HFFc6 (cell line): ENCODE data around the gene CASP1. TPM values are rescaled to one million over a fixed set of nuclear protein-coding genes. Genes with fewer than 3 reads are reported as not detected.

Experiments
- DNase-seq: peaks from one replicate; pipeline ENCODE4 v3.0.0-alpha.2; 2018
- H3K27ac Mint-ChIP-seq: 2 replicates; pipeline ENCODE4 v1.8.0; 2020; ENCODE audit warnings: mild to moderate bottlenecking, mixed read lengths
- H3K27me3 Mint-ChIP-seq: 2 replicates; pipeline ENCODE4 v1.8.0; 2021; ENCODE audit warnings: mild to moderate bottlenecking, moderate library complexity, mixed read lengths; ENCODE audit not compliant: insufficient read depth
- H3K36me3 Mint-ChIP-seq: 2 replicates; pipeline ENCODE4 v1.8.0; 2021; ENCODE audit warnings: low read depth, mixed read lengths
- H3K4me1 Mint-ChIP-seq: 2 replicates; pipeline ENCODE4 v1.8.0; 2020; ENCODE audit warnings: low read depth, mixed read lengths
- H3K4me3 Mint-ChIP-seq: 2 replicates; pipeline ENCODE4 v1.8.0; 2020; ENCODE audit warnings: mild to moderate bottlenecking, moderate library complexity, mixed read lengths
- H3K9me3 Mint-ChIP-seq: 2 replicates; pipeline ENCODE4 v1.8.0; 2020; ENCODE audit warnings: mild to moderate bottlenecking, mixed read lengths
- total RNA-seq, 6 experiments: library from RNA; stranded (reverse); fragmentation: NEBNext Ultra II Directional; extraction: Animal tissue kit (Norgen Biotek cat#: 25700); gene quantifications; 2 replicates in 1 of 6; 3 replicates in 5 of 6; pipeline ENCODE4 v1.2.3, GENCODE V29; 2021
- TF ChIP-seq, protein P1 (sequence below): fragments of 200-600 bp; sonication (generic); IDR thresholded peaks from 2 replicates; pipeline ENCODE4 v1.5.0; 2021; ENCODE audit warnings: antibody characterized with exemption, mild to moderate bottlenecking

The CASP1 gene
- total RNA-seq, 6 experiments from 2014 or later: 13.1 to 23.6 (median 21.1) TPM

DNA sequence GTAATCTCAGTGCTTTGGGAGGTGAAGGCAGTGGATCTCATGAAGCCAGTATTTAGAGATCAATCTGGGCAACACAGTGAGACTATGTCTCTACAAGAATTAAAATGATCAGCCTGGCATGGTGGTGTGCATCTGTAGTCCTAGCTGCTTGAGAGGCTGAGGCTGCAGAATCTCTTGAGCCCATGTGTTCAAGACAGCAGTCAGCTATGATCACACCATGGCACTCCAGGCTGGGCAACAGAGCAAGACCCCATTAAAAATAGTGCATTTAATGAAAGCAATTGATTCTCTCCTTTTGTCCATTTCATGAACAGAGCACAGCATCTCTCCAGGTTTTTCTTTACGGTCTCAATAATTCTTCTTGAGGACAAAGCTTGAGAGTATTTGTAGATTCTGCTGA lies 21.5 kb upstream of the CASP1 start:
- Mint-ChIP-seq H3K4me1 (no peaks in the 10 kb centered on the region), H3K27me3 (peaks cover 2% of the 10 kb centered on the region), H3K4me3 (no peak overlapping the region), H3K27ac (no peak overlapping the region), H3K36me3 (peaks cover 6% of the 10 kb centered on the region; the same call in 1 of the 2 replicates), H3K9me3 (no peaks in the 10 kb centered on the region)
- TF ChIP-seq, protein P1, sequence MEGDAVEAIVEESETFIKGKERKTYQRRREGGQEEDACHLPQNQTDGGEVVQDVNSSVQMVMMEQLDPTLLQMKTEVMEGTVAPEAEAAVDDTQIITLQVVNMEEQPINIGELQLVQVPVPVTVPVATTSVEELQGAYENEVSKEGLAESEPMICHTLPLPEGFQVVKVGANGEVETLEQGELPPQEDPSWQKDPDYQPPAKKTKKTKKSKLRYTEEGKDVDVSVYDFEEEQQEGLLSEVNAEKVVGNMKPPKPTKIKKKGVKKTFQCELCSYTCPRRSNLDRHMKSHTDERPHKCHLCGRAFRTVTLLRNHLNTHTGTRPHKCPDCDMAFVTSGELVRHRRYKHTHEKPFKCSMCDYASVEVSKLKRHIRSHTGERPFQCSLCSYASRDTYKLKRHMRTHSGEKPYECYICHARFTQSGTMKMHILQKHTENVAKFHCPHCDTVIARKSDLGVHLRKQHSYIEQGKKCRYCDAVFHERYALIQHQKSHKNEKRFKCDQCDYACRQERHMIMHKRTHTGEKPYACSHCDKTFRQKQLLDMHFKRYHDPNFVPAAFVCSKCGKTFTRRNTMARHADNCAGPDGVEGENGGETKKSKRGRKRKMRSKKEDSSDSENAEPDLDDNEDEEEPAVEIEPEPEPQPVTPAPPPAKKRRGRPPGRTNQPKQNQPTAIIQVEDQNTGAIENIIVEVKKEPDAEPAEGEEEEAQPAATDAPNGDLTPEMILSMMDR: no peak
- DNase-seq: no peak

DNA sequence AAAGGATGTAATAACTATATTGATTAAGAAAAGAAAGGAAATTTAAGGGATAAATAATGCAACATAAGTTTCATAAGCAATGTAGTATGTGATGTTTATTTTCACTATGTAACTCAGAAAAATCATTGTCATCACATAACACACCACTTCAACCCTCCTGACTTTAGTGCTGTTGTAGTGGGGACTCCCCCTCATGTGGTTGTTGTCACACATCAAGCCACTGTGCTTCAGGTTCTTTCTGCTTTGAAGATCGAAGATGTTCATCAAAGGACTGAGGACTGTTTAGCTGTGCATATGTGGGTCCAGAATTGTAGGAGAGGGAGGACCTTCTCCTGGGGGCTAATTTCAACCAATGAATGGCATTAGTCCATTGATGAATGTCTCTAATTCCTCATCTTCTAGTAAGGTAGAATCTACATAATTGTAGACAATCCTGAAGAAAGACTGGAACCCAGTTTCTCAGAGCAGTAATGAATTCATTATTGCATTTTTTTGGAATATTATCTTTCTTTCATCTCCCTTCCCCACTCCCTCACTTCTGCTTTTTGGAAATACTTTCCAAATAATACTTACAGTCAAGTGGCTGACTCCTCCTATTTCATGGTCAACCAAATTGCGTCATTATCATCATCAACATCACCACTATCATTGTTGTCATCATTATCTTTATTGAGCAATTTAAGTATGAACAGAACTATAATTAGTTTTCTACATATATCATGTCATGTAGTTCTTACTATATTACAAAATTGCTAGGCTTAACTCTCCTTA lies 20.0 kb upstream of the CASP1 start:
- Mint-ChIP-seq H3K36me3 (peaks cover 6% of the 10 kb centered on the region; the same call in 1 of the 2 replicates), H3K4me1 (no peaks in the 10 kb centered on the region), H3K27me3 (peaks cover 5% of the 10 kb centered on the region; the same call in 1 of the 2 replicates), H3K9me3 (no peaks in the 10 kb centered on the region), H3K4me3 (no peak overlapping the region), H3K27ac (no peak overlapping the region)
- TF ChIP-seq, protein P1: no peak
- no peak for DNase-seq

DNA sequence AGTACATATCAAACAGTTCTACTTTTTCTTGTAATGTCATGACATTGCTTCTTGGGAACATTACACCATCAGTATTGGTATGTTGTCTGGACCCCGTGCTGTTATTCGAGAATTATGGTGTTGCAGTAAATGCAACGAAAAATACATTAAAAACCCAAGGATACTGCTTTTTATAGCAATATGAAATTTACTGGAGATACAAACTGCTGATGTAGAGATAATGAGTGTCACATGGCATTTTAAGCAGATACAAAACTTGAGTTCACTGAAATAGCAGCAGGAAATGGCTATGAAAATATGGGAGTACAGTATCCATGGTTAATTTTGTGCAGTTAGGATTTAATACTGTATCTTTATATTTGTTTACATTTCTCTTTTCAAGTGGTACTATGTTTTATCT lies 17.5 kb upstream of the CASP1 start:
- Mint-ChIP-seq H3K4me3 (no peak overlapping the region), H3K36me3 (peaks cover 6% of the 10 kb centered on the region), H3K4me1 (peaks cover 4% of the 10 kb centered on the region)

DNA sequence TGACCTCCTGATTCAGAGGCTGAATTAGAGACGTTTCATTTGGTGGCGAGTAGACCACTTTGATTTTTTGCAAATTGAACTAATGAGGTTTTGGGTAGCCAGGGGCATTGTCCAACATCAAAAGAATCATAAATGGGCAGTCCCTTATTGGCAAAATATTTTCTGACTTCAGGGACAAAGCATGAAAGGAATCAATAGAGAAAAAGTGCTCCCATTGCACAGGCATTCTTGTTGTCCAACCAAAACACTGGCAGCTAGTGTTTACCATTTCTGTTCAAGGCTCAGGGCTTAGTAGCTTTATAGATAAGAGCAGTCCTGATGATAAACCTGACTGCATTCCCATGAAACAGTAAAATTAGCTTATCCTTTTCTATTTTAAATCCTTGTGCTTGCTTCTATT lies 16.6 kb upstream of the CASP1 start:
- H3K27ac Mint-ChIP-seq: no peak overlapping the region
- no peaks in the 10 kb centered on the region for H3K9me3 Mint-ChIP-seq
- H3K4me3 Mint-ChIP-seq: no peak overlapping the region
- H3K27me3 Mint-ChIP-seq: peaks cover 7% of the 10 kb centered on the region
- peaks cover 13% of the 10 kb centered on the region for H3K4me1 Mint-ChIP-seq
- no peak for DNase-seq
- TF ChIP-seq, protein P1: no peak
- peaks cover 6% of the 10 kb centered on the region for H3K36me3 Mint-ChIP-seq

More for the DNA sequence above, 17.5 kb upstream of the CASP1 start:
- no peak for DNase-seq
- no peak overlapping the region for H3K27ac Mint-ChIP-seq
- H3K9me3 Mint-ChIP-seq: no peaks in the 10 kb centered on the region
- TF ChIP-seq, protein P1: no peak
- peaks cover 7% of the 10 kb centered on the region for H3K27me3 Mint-ChIP-seq

DNA sequence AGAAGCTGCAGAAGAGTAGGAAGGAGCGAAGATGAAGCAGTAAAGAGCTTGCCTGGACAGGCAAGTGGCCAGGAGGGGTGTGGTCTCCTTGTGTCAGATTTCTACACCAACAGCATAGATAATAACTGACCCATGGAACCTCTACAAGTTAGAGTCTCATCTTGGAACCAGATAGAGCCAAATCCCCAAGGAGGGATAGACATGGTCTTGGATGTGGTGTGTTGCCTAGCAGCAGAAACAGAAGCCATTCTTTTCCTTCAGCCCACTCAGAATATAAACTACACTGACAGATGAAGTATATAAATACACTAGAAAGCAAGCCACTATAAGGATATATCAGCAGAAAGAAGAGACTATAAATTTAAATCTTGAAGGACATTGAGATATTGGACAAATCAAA lies 14.5 kb upstream of the CASP1 start:
- no peak overlapping the region for H3K27ac Mint-ChIP-seq
- DNase-seq: no peak
- H3K36me3 Mint-ChIP-seq: peaks cover 6% of the 10 kb centered on the region
- H3K4me1 Mint-ChIP-seq: peaks cover 34% of the 10 kb centered on the region
- no peak overlapping the region for H3K4me3 Mint-ChIP-seq
- TF ChIP-seq, protein P1: no peak
- H3K9me3 Mint-ChIP-seq: no peaks in the 10 kb centered on the region
- peaks cover 7% of the 10 kb centered on the region for H3K27me3 Mint-ChIP-seq
